ENCODE measurements around the gene LIPK. TPM values are rescaled to one million over a fixed set of nuclear protein-coding genes. Genes with fewer than 3 reads are reported as not detected.

The LIPK gene
- total and polyA plus RNA-seq, 2 of the 8 experiments (the other 6 are each of a cell fraction or from before 2014, with no cell fraction given), result not detected

- no peak for TF ChIP-seq RNF2 (IDR thresholded peaks at IDR 0.05; ENCODE audit: borderline replicate concordance, low read depth, low read length, missing control alignments, poor library complexity, severe bottlenecking)
- no peak for TF ChIP-seq JUND (IDR thresholded peaks at IDR 0.05; ENCODE audit: low read length)
Measured at GRCh38 chr10:88725798-88726197, 19.7 kb downstream of the LIPK start (continued).

All from H1 (cell line).